Measurements from ENCODE around the gene NAA25. TPM values are rescaled to one million over a fixed set of nuclear protein-coding genes. Genes with fewer than 3 reads are reported as not detected.

Gene NAA25
- total and polyA plus RNA-seq, 2 of the 4 experiments (the other 2 are of a cell fraction), result 10.3 to 25.5 TPM

DNA sequence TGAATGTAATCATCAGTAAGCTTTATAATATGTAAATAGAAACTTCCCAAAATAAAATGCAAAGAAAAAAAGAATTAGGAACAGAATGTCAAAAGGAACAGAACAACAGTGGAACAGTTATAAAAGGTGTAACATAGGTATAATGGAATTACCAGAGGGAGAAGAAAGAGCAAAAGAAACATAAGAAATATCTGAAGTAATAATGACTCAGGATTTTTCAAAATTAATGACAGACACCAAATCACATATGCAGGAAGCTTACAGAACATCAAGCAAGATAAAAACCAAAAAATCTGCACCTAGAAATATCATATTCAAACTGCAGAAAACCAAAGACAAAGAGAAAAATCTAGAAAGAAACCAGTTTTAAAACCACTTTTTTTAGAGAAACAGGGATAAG lies 131.7 kb downstream of the NAA25 start:
- intact Hi-C loops (cut with micrococcal nuclease), result no loop called here
- H3K4ac ChIP-seq (ENCODE audit: low read depth, low read length), result no peak overlapping the region
- H3K18ac ChIP-seq (ENCODE audit: low read depth, low read length), result no peak overlapping the region
- H3K9me1 ChIP-seq (ENCODE audit: insufficient read depth, low read length), result no peaks in the 10 kb centered on the region
- no peak overlapping the region for H4K8ac ChIP-seq (ENCODE audit: low read depth in 2 of 2, low read length in 2 of 2)
- no peak overlapping the region for H2BK5ac ChIP-seq (ENCODE audit: low read depth, low read length, poor library complexity, severe bottlenecking)
- no peak overlapping the region for H3K23ac ChIP-seq (ENCODE audit: low read depth, low read length)
- no peak for TF ChIP-seq FOS (IDR thresholded peaks at IDR 0.05; ENCODE audit: low read depth, low read length)
- no peak overlapping the region for H2BK120ac ChIP-seq (ENCODE audit: low read depth, low read length)
- H3K79me1 ChIP-seq (ENCODE audit: low read depth in 1 of 2, low read length in 2 of 2), result no peaks in the 10 kb centered on the region
- H2AFZ ChIP-seq (replicated peaks; ENCODE audit: low read length, poor library complexity), result no peak overlapping the region
- H2AK9ac ChIP-seq (replicated peaks; ENCODE audit: low read depth, low read length, poor library complexity), result no peak overlapping the region
- no peak overlapping the region for H2BK15ac ChIP-seq (ENCODE audit: low read depth, low read length)
- H3K14ac ChIP-seq (replicated peaks; ENCODE audit: low read depth, low read length), result no peak overlapping the region
- H3K4me3 ChIP-seq (ENCODE audit: insufficient read depth, low read depth, low read length), result no peak overlapping the region
- no TSS peak for BruUV-seq (replicated peaks)
- in situ Hi-C loops (cut with MboI; ENCODE audit: low sequenced_read_pairs), result no loop called here
- no peaks in the 10 kb centered on the region for H3K27me3 ChIP-seq (ENCODE audit: control insufficient read depth, insufficient read depth, low read length)
- DNase-seq (no peak), ATAC-seq (ENCODE audit: low read depth) (no peak)
- H4K91ac ChIP-seq (ENCODE audit: insufficient read depth, low read depth, low read length), result no peak overlapping the region
- H3K4me2 ChIP-seq (ENCODE audit: low read depth, low read length), result no peak overlapping the region
- H4K5ac ChIP-seq (ENCODE audit: low read depth, low read length), result no peak overlapping the region
- H3K4me1 ChIP-seq (ENCODE audit: control insufficient read depth, insufficient read depth, low read length), result peaks cover 2% of the 10 kb centered on the region; the same call in 1 of the 2 replicates
- H3K27ac ChIP-seq (ENCODE audit: insufficient read depth, low read length), result no peak overlapping the region
- H3K9ac ChIP-seq (ENCODE audit: low read depth, low read length), result no peak overlapping the region
- no peak overlapping the region for H2BK20ac ChIP-seq (ENCODE audit: low read depth, low read length)
- ChIA-PET POLR2A (ENCODE audit: unreplicated experiment) (no interaction called here), CTCF (interaction anchor here (0.6 to 1.2 kb wide), 2 partner anchors 13 to 57 kb away, joined by 3 read pairs; no protein-coding TSS in a partner anchor)
- H3K9me3 ChIP-seq (ENCODE audit: control insufficient read depth, insufficient read depth, low read length), result peaks cover under 1% of the 10 kb centered on the region
- no peak overlapping the region for H2AK5ac ChIP-seq (ENCODE audit: low read depth, low read length)
- H4K20me1 ChIP-seq (ENCODE audit: insufficient read depth, low read length), result no peaks in the 10 kb centered on the region
- H3K56ac ChIP-seq (ENCODE audit: extremely low read depth, insufficient read depth, low read length), result no peak overlapping the region
- no peaks in the 10 kb centered on the region for H3K36me3 ChIP-seq (ENCODE audit: control insufficient read depth, insufficient read depth, low read length)
- dilution Hi-C loops (cut with HindIII; ENCODE audit: low sequenced_read_pairs, unreplicated experiment), result no loop called here

Small RNAs within 50 kb of the gene (microRNA-seq; reads per million reads assigned to microRNA genes)
- not detected for gene AC004024.1 (ENCODE audit: insufficient read depth, insufficient read length)
- gene MIR3657 (ENCODE audit: insufficient read depth in 1 of 2, insufficient read length in 1 of 2, unreplicated experiment in 1 of 2), result 0 reads per million in 2 experiments
- gene RF00019 (ENCODE audit: insufficient read depth, insufficient read length), result not detected

Small RNAs within 50 kb of the gene (small RNA-seq; reads per million reads assigned to genes)
- gene AC004024.1, result 0 reads per million in 5 experiments
- gene MIR3657, result 0 to 1.9 (median 0) reads per million in 5 experiments
- 0 reads per million in 5 experiments for gene RF00019

Other genes starting within 250 kb of the NAA25 start
- gene TMEM116, start 95.6 kb downstream of the NAA25 start, total RNA-seq (2012; rRNA removed), result 4.7 and 8.4 TPM in 2 replicates
- 4.6 and 5.5 TPM in 2 replicates for gene TMEM116, start 95.6 kb downstream of the NAA25 start, polyA plus RNA-seq (2012; rRNA removed)
- gene ERP29, start 95.4 kb downstream of the NAA25 start, total RNA-seq (2012; rRNA removed), result 30.3 and 36.1 TPM in 2 replicates
- 82.2 and 98.8 TPM in 2 replicates for gene ERP29, start 95.4 kb downstream of the NAA25 start, polyA plus RNA-seq (2012; rRNA removed)
- 69.7 and 70.4 TPM in 2 replicates for gene TRAFD1, start 16.8 kb upstream of the NAA25 start, total RNA-seq (2012; rRNA removed)
- 34.7 and 41.3 TPM in 2 replicates for gene TRAFD1, start 16.8 kb upstream of the NAA25 start, polyA plus RNA-seq (2012; rRNA removed)

Measured in IMR-90 (cell line).